Epithelial cell of esophagus (primary cell): ENCODE results near the gene ASTN2.

Experiments
- DNase-seq: peaks from one replicate; pipeline ENCODE4 v3.0.0; 2010; ENCODE audit warnings: low read depth
- H3K4me3 ChIP-seq: 2 replicates; pipeline ENCODE4 v1.5.1; 2011; ENCODE audit warnings: mild to moderate bottlenecking, low read length, control low read depth
- CTCF ChIP-seq: IDR thresholded peaks from 2 replicates; pipeline ENCODE4 v1.5.1; 2011; ENCODE audit warnings: low read depth, mild to moderate bottlenecking, low read length, control low read depth, inconsistent platforms; ENCODE audit not compliant: insufficient read depth; ENCODE audit errors: missing control alignments

Gene ASTN2

GRCh38 chr9:117245175-117245829 lies 169.6 kb downstream of the ASTN2 start:
- no peak overlapping the region for H3K4me3 ChIP-seq
- DNase-seq, result no peak
- TF ChIP-seq CTCF, result no peak

- H3K4me3 ChIP-seq, result no peak overlapping the region
- no peak for TF ChIP-seq CTCF
- DNase-seq, result no peak
Measured at GRCh38 chr9:117242082-117242481, 172.8 kb downstream of the ASTN2 start.

- no peak overlapping the region for H3K4me3 ChIP-seq
- no peak for DNase-seq
Measured at GRCh38 chr9:117239428-117239827, 175.4 kb downstream of the ASTN2 start.

GRCh38 chr9:117234103-117234502 lies 180.8 kb downstream of the ASTN2 start:
- DNase-seq, result no peak
- no peak for TF ChIP-seq CTCF
- H3K4me3 ChIP-seq, result no peak overlapping the region

More at GRCh38 chr9:117239428-117239827, 175.4 kb downstream of the ASTN2 start:
- no peak for TF ChIP-seq CTCF

- DNase-seq, result no peak
- no peak for TF ChIP-seq CTCF
Measured at GRCh38 chr9:117233016-117233415, 181.8 kb downstream of the ASTN2 start.

GRCh38 chr9:117232281-117232680 lies 182.6 kb downstream of the ASTN2 start:
- no peak overlapping the region for H3K4me3 ChIP-seq
- no peak for DNase-seq
- no peak for TF ChIP-seq CTCF

More at GRCh38 chr9:117233016-117233415, 181.8 kb downstream of the ASTN2 start:
- no peak overlapping the region for H3K4me3 ChIP-seq

- TF ChIP-seq CTCF, result no peak
- no peak overlapping the region for H3K4me3 ChIP-seq
- no peak for DNase-seq
Measured at GRCh38 chr9:117231012-117231411, 183.8 kb downstream of the ASTN2 start.
